ENCODE results near the gene SNED1. TPM values are rescaled to one million over a fixed set of nuclear protein-coding genes. Genes with fewer than 3 reads are reported as not detected.

The SNED1 gene
- polyA plus RNA-seq, 2 donors, result 3.3 to 3.6 TPM

- H3K36me3 ChIP-seq (ENCODE audit: control insufficient read depth in 2 of 2, insufficient read depth in 2 of 2, low read length in 1 of 2), result peaks cover 0 to 2% of the 10 kb centered on the region in 2 donors
- H3K27ac ChIP-seq (ENCODE audit: low read depth in 2 of 2, low read length in 1 of 2), result no peak overlapping the region
- no peaks in the 10 kb centered on the region for H3K27me3 ChIP-seq (ENCODE audit: control insufficient read depth in 1 of 2, insufficient read depth in 2 of 2, low read length in 2 of 2)
- H3K4me3 ChIP-seq (ENCODE audit: low read depth in 1 of 2, low read length in 2 of 2), result no peak overlapping the region
- H3K9me3 ChIP-seq (ENCODE audit: control insufficient read depth in 2 of 2, insufficient read depth in 1 of 2, low read depth in 1 of 2, low read length in 1 of 2), result no peaks in the 10 kb centered on the region
- 93 to 98% methylated on average over 7 of the region's 7 CpGs for WGBS, 2 donors
- H3K4me1 ChIP-seq (ENCODE audit: control insufficient read depth in 2 of 2, insufficient read depth in 2 of 2, low read length in 1 of 2), result peaks cover 1% of the 10 kb centered on the region in 2 donors
Measured at GRCh38 chr2:241131531-241131930, 133.1 kb downstream of the SNED1 start.

- Histone ChIP-seq H3K4me3 (ENCODE audit: low read depth in 1 of 2, low read length in 2 of 2) (no peak overlapping the region), H3K9me3 (ENCODE audit: control insufficient read depth in 2 of 2, insufficient read depth in 1 of 2, low read depth in 1 of 2, low read length in 1 of 2) (no peaks in the 10 kb centered on the region), H3K4me1 (ENCODE audit: control insufficient read depth in 2 of 2, insufficient read depth in 2 of 2, low read length in 1 of 2) (no peaks in the 10 kb centered on the region), H3K27ac (ENCODE audit: low read depth in 2 of 2, low read length in 1 of 2) (no peak overlapping the region), H3K36me3 (ENCODE audit: control insufficient read depth in 2 of 2, insufficient read depth in 2 of 2, low read length in 1 of 2) (peaks cover 3 to 11% of the 10 kb centered on the region in 2 donors), H3K27me3 (ENCODE audit: control insufficient read depth in 1 of 2, insufficient read depth in 2 of 2, low read length in 2 of 2) (no peaks in the 10 kb centered on the region)
- 89 to 90% methylated on average over 14 of the region's 14 CpGs for WGBS, 2 donors
Measured at GRCh38 chr2:241132538-241133435, 134.4 kb downstream of the SNED1 start.

GRCh38 chr2:241133436-241133820, 135.0 kb downstream of the SNED1 start:
- Histone ChIP-seq H3K4me3 (ENCODE audit: low read depth in 1 of 2, low read length in 2 of 2) (no peak overlapping the region), H3K36me3 (ENCODE audit: control insufficient read depth in 2 of 2, insufficient read depth in 2 of 2, low read length in 1 of 2) (peaks cover 6 to 14% of the 10 kb centered on the region in 2 donors), H3K9me3 (ENCODE audit: control insufficient read depth in 2 of 2, insufficient read depth in 1 of 2, low read depth in 1 of 2, low read length in 1 of 2) (no peaks in the 10 kb centered on the region), H3K27me3 (ENCODE audit: control insufficient read depth in 1 of 2, insufficient read depth in 2 of 2, low read length in 2 of 2) (no peaks in the 10 kb centered on the region), H3K4me1 (ENCODE audit: control insufficient read depth in 2 of 2, insufficient read depth in 2 of 2, low read length in 1 of 2) (no peaks in the 10 kb centered on the region), H3K27ac (ENCODE audit: low read depth in 2 of 2, low read length in 1 of 2) (no peak overlapping the region)
- 95 to 96% methylated on average over 9 to 10 of the region's 10 CpGs for WGBS, 2 donors

GRCh38 chr2:241134711-241135110, 136.3 kb downstream of the SNED1 start:
- Histone ChIP-seq H3K9me3 (ENCODE audit: control insufficient read depth in 2 of 2, insufficient read depth in 1 of 2, low read depth in 1 of 2, low read length in 1 of 2) (no peaks in the 10 kb centered on the region), H3K27me3 (ENCODE audit: control insufficient read depth in 1 of 2, insufficient read depth in 2 of 2, low read length in 2 of 2) (no peaks in the 10 kb centered on the region), H3K36me3 (ENCODE audit: control insufficient read depth in 2 of 2, insufficient read depth in 2 of 2, low read length in 1 of 2) (peaks cover 6 to 19% of the 10 kb centered on the region in 2 donors), H3K4me3 (ENCODE audit: low read depth in 1 of 2, low read length in 2 of 2) (no peak overlapping the region), H3K4me1 (ENCODE audit: control insufficient read depth in 2 of 2, insufficient read depth in 2 of 2, low read length in 1 of 2) (no peaks in the 10 kb centered on the region), H3K27ac (ENCODE audit: low read depth in 2 of 2, low read length in 1 of 2) (no peak overlapping the region)
- 93 to 94% methylated on average over 7 of the region's 7 CpGs for WGBS, 2 donors

- H3K27me3 ChIP-seq (ENCODE audit: control insufficient read depth in 1 of 2, insufficient read depth in 2 of 2, low read length in 2 of 2), result no peaks in the 10 kb centered on the region
- H3K9me3 ChIP-seq (ENCODE audit: control insufficient read depth in 2 of 2, insufficient read depth in 1 of 2, low read depth in 1 of 2, low read length in 1 of 2), result no peaks in the 10 kb centered on the region
- H3K27ac ChIP-seq (ENCODE audit: low read depth in 2 of 2, low read length in 1 of 2), result no peak overlapping the region
- H3K4me3 ChIP-seq (ENCODE audit: low read depth in 1 of 2, low read length in 2 of 2), result no peak overlapping the region
- no peaks in the 10 kb centered on the region for H3K4me1 ChIP-seq (ENCODE audit: control insufficient read depth in 2 of 2, insufficient read depth in 2 of 2, low read length in 1 of 2)
- peaks cover 6 to 20% of the 10 kb centered on the region in 2 donors for H3K36me3 ChIP-seq (ENCODE audit: control insufficient read depth in 2 of 2, insufficient read depth in 2 of 2, low read length in 1 of 2)
- WGBS, 2 donors, result 73 to 81% methylated on average over 9 of the region's 9 CpGs
Measured at GRCh38 chr2:241135737-241136136, 137.3 kb downstream of the SNED1 start.

- peaks cover 6 to 20% of the 10 kb centered on the region in 2 donors for H3K36me3 ChIP-seq (ENCODE audit: control insufficient read depth in 2 of 2, insufficient read depth in 2 of 2, low read length in 1 of 2)
- no peaks in the 10 kb centered on the region for H3K4me1 ChIP-seq (ENCODE audit: control insufficient read depth in 2 of 2, insufficient read depth in 2 of 2, low read length in 1 of 2)
- H3K27me3 ChIP-seq (ENCODE audit: control insufficient read depth in 1 of 2, insufficient read depth in 2 of 2, low read length in 2 of 2), result no peaks in the 10 kb centered on the region
- H3K27ac ChIP-seq (ENCODE audit: low read depth in 2 of 2, low read length in 1 of 2), result no peak overlapping the region
- no peak overlapping the region for H3K4me3 ChIP-seq (ENCODE audit: low read depth in 1 of 2, low read length in 2 of 2)
- 92 to 97% methylated on average over 8 of the region's 8 CpGs for WGBS, 2 donors
- H3K9me3 ChIP-seq (ENCODE audit: control insufficient read depth in 2 of 2, insufficient read depth in 1 of 2, low read depth in 1 of 2, low read length in 1 of 2), result no peaks in the 10 kb centered on the region
Measured at GRCh38 chr2:241136191-241136590, 137.8 kb downstream of the SNED1 start.

- H3K27ac ChIP-seq (ENCODE audit: low read depth in 2 of 2, low read length in 1 of 2), result no peak overlapping the region
- no peaks in the 10 kb centered on the region for H3K27me3 ChIP-seq (ENCODE audit: control insufficient read depth in 1 of 2, insufficient read depth in 2 of 2, low read length in 2 of 2)
- H3K9me3 ChIP-seq (ENCODE audit: control insufficient read depth in 2 of 2, insufficient read depth in 1 of 2, low read depth in 1 of 2, low read length in 1 of 2), result no peaks in the 10 kb centered on the region
- 95% methylated on average over 25 of the region's 25 CpGs for WGBS, 2 donors
- no peak overlapping the region for H3K4me3 ChIP-seq (ENCODE audit: low read depth in 1 of 2, low read length in 2 of 2)
- H3K36me3 ChIP-seq (ENCODE audit: control insufficient read depth in 2 of 2, insufficient read depth in 2 of 2, low read length in 1 of 2), result peaks cover 6 to 20% of the 10 kb centered on the region in 2 donors
- H3K4me1 ChIP-seq (ENCODE audit: control insufficient read depth in 2 of 2, insufficient read depth in 2 of 2, low read length in 1 of 2), result no peaks in the 10 kb centered on the region
Measured at GRCh38 chr2:241136661-241137260, 138.3 kb downstream of the SNED1 start.

GRCh38 chr2:241137276-241138190, 139.1 kb downstream of the SNED1 start:
- peaks cover 6 to 19% of the 10 kb centered on the region in 2 donors for H3K36me3 ChIP-seq (ENCODE audit: control insufficient read depth in 2 of 2, insufficient read depth in 2 of 2, low read length in 1 of 2)
- no peaks in the 10 kb centered on the region for H3K4me1 ChIP-seq (ENCODE audit: control insufficient read depth in 2 of 2, insufficient read depth in 2 of 2, low read length in 1 of 2)
- H3K9me3 ChIP-seq (ENCODE audit: control insufficient read depth in 2 of 2, insufficient read depth in 1 of 2, low read depth in 1 of 2, low read length in 1 of 2), result no peaks in the 10 kb centered on the region
- WGBS, 2 donors, result 90 to 92% methylated on average over 23 to 24 of the region's 24 CpGs
- no peaks in the 10 kb centered on the region for H3K27me3 ChIP-seq (ENCODE audit: control insufficient read depth in 1 of 2, insufficient read depth in 2 of 2, low read length in 2 of 2)
- no peak overlapping the region for H3K27ac ChIP-seq (ENCODE audit: low read depth in 2 of 2, low read length in 1 of 2)
- H3K4me3 ChIP-seq (ENCODE audit: low read depth in 1 of 2, low read length in 2 of 2), result no peak overlapping the region

GRCh38 chr2:241138471-241138870, 140.1 kb downstream of the SNED1 start:
- no peak overlapping the region for H3K27ac ChIP-seq (ENCODE audit: low read depth in 2 of 2, low read length in 1 of 2)
- H3K4me3 ChIP-seq (ENCODE audit: low read depth in 1 of 2, low read length in 2 of 2), result no peak overlapping the region
- H3K4me1 ChIP-seq (ENCODE audit: control insufficient read depth in 2 of 2, insufficient read depth in 2 of 2, low read length in 1 of 2), result no peaks in the 10 kb centered on the region
- no peaks in the 10 kb centered on the region for H3K9me3 ChIP-seq (ENCODE audit: control insufficient read depth in 2 of 2, insufficient read depth in 1 of 2, low read depth in 1 of 2, low read length in 1 of 2)
- no peaks in the 10 kb centered on the region for H3K27me3 ChIP-seq (ENCODE audit: control insufficient read depth in 1 of 2, insufficient read depth in 2 of 2, low read length in 2 of 2)
- 93 to 96% methylated on average over 16 of the region's 16 CpGs for WGBS, 2 donors
- peaks cover 6 to 18% of the 10 kb centered on the region in 2 donors for H3K36me3 ChIP-seq (ENCODE audit: control insufficient read depth in 2 of 2, insufficient read depth in 2 of 2, low read length in 1 of 2)
